Small intestine (tissue), 7 donors: ENCODE measurements around the gene IGF2R. TPM values are rescaled to one million over a fixed set of nuclear protein-coding genes. Genes with fewer than 3 reads are reported as not detected.
"Not testable (repeated sequence)": the region's sequence is repeated elsewhere in the genome, so short reads cannot be mapped to it uniquely, and the experiment has no call there.

Experiments used
- DNase-seq, 2 donors: peaks; one replicate each; pipeline versions ENCODE4 v3.0.0 to v3.0.0-alpha.2; 2013
- FAIRE-seq: peaks from 2 replicates; lab custom pipeline; 2012; peaks lifted over from hg19 to GRCh38; lab: Jason Lieb, UNC
- H3K27ac ChIP-seq, 3 donors: one replicate each; pipeline ENCODE4 v1.5.1; 2013; ENCODE audit warnings: low read length in 2 of 3, mild to moderate bottlenecking in 2 of 3, control low read depth in 1 of 3, inconsistent platforms in 1 of 3, low read depth in 1 of 3, moderate library complexity in 1 of 3
- H3K27me3 ChIP-seq, 3 donors: one replicate each; pipeline ENCODE4 v1.6.1; 2013; ENCODE audit warnings: low read length in 3 of 3, inconsistent platforms in 1 of 3; ENCODE audit not compliant: control insufficient read depth in 3 of 3, insufficient read depth in 3 of 3
- H3K36me3 ChIP-seq, 3 donors: one replicate each; pipeline ENCODE4 v1.6.1; 2013; ENCODE audit warnings: low read length in 3 of 3, inconsistent platforms in 1 of 3, low read depth in 1 of 3, mild to moderate bottlenecking in 1 of 3, moderate library complexity in 1 of 3; ENCODE audit not compliant: control insufficient read depth in 3 of 3, insufficient read depth in 2 of 3
- H3K4me1 ChIP-seq, 3 donors: one replicate each; pipeline ENCODE4 v1.6.1; 2013; ENCODE audit warnings: low read length in 2 of 3, inconsistent platforms in 1 of 3, low read depth in 1 of 3, mild to moderate bottlenecking in 1 of 3, moderate library complexity in 1 of 3; ENCODE audit not compliant: control insufficient read depth in 3 of 3, insufficient read depth in 2 of 3
- H3K4me3 ChIP-seq, 3 donors: one replicate each; pipeline ENCODE4 v1.5.1; 2013; ENCODE audit warnings: low read length in 3 of 3, control low read depth in 1 of 3, inconsistent platforms in 1 of 3, low read depth in 1 of 3, mild to moderate bottlenecking in 1 of 3, moderate library complexity in 1 of 3
- H3K9me3 ChIP-seq, 2 donors: one replicate each; pipeline ENCODE4 v1.6.1; 2013; ENCODE audit warnings: low read depth in 1 of 2, low read length in 1 of 2; ENCODE audit not compliant: control insufficient read depth in 2 of 2, insufficient read depth in 1 of 2
- WGBS, 3 donors: extraction: QIAGEN DNeasy Blood & Tissue Kit; methylation state at CpG; one replicate each; pipeline ENCODE4 v1.1.7; 2013; 5-methylcytosine and 5-hydroxymethylcytosine counted together
- polyA plus RNA-seq, 4 donors: library from polyadenylated mRNA; stranded (reverse) in 3 of 4; unstranded in 1 of 4; fragments of 200-250 nt in 3 of 4; fragments of 120-200 nt in 1 of 4; gene quantifications; one replicate each; pipeline versions ENCODE4 v1.2.1 to v1.2.3, GENCODE V29; 2013
- donor health status: healthy with polysubstance abuse.
- donor health status: control.
- donor health status: control.
- donor health status: Bipolar disorder and iron deficiency.
- donor health status: healthy.

IGF2R gene
- polyA plus RNA-seq, 4 donors: 4.9 to 111 (median 14.7) TPM

DNA sequence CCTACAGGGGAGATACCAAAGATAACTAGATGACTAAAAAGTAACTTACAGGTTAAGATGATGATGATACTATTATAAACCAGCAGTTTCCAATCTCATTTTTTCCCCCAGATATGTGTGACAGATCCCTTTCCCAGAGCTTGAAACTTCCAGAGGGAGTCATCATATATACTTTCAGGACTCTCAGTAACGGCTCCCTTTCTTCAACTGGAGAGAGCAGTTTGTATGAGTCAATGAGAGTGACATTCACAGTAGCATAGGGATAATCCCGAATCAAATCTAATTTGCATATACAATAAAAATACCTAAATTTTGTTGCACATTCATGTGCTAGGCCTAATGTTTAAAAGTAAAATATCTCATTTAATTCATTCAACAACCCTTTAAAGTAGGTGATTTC, 29.7 kb downstream of the IGF2R start:
- H3K4me3 ChIP-seq: no peak overlapping the region
- H3K27ac ChIP-seq: no peak overlapping the region
- no peaks in the 10 kb centered on the region for H3K9me3 ChIP-seq
- H3K27me3 ChIP-seq: no peaks in the 10 kb centered on the region
- FAIRE-seq: no peak
- H3K36me3 ChIP-seq: peaks cover 0 to 31% (median 0%) of the 10 kb centered on the region in 3 donors
- DNase-seq: no peak
- WGBS, 3 donors: 86 to 93% (median 90%) methylated on average over 2 of the region's 2 CpGs
- no peaks in the 10 kb centered on the region for H3K4me1 ChIP-seq

DNA sequence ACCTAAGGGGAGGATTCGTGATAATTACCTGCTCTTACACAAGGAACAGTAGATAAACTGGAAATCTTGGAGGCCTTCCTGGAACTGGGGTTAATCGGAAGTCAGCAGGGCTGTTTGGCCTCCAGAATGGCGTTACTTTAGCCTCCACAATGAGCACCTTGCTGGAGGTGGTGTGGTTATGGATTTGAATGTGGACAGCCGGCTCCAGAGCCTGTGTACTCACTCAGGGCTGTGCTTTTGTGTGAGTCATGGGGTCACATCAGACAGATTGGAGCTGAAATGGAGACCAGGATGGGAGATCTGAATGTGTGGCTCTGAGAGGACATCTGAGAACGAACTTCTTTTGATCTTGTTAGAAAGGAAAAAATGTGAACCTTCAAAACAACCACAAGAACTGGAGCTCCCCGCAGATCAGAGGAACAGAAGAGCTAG, 30.4 kb downstream of the IGF2R start:
- Histone ChIP-seq H3K27me3 (no peaks in the 10 kb centered on the region), H3K4me3 (no peak overlapping the region), H3K36me3 (peaks cover 0 to 34% (median 0%) of the 10 kb centered on the region in 3 donors), H3K27ac (no peak overlapping the region), H3K9me3 (peaks cover 0 to 2% of the 10 kb centered on the region in 2 donors), H3K4me1 (no peaks in the 10 kb centered on the region)
- 86 to 88% (median 88%) methylated on average over 6 of the region's 6 CpGs for WGBS, 3 donors
- FAIRE-seq (no peak), DNase-seq (no peak)

DNA sequence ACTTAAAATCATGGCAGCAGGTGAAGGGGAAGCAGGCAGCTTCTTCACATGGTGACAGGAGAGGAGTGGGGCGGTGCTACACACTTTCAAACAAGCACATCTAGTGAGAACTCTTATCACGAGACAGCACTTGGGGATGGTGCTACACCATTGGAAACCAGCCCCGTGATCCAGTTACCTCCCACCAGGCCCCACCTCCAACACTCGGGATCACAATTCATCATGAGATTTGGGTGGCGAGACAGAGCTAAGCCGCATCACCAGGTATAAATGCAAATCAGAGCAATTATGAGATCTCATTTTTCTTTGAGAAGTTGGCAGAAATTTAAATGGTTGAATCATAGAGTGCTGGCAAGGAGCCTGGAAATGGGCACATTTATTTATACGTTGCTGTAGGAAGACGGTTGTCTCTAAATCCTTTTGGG, 31.4 kb downstream of the IGF2R start:
- Histone ChIP-seq H3K27me3 (no peaks in the 10 kb centered on the region), H3K4me3 (no peak overlapping the region)
- WGBS, 3 donors: 87 to 98% (median 95%) methylated on average over 8 of the region's 8 CpGs

DNA sequence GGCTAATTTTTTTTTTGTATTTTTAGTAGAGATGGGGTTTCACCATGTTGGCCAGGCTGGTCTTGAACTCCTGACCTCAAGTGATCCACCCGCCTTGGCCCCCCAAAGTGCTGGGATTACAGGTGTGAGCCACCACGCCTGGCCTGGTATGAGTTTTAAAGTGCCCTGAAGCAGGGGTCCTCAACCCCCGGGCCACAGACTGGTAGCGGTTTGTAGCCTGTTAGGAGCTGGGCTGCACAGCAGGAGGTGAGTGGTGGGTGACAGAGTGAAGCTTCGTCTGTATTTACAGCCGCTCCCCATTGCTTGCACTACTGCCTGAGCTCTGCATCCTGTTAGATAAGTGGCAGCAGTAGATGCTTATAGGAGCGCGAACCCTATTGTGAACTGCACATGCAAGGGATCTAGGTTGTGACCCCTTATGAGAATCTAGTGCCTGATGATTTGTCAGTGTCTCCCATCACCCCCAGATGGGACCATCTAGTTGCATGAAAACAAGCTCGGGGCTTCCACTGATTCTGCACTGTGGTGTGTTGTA, 32.1 kb downstream of the IGF2R start:
- H3K4me1 ChIP-seq, H3K27ac ChIP-seq, FAIRE-seq, DNase-seq, H3K4me3 ChIP-seq, H3K27me3 ChIP-seq: not testable (repeated sequence)
- peaks cover 0 to 42% (median 0%) of the 10 kb centered on the region in 3 donors for H3K36me3 ChIP-seq
- H3K9me3 ChIP-seq: peaks cover 0 to 11% of the 10 kb centered on the region in 2 donors
- WGBS, 3 donors: 86 to 96% (median 89%) methylated on average over 9 of the region's 9 CpGs

More for the DNA sequence above, 31.4 kb downstream of the IGF2R start:
- H3K27ac ChIP-seq: no peak overlapping the region
- DNase-seq (no peak), FAIRE-seq (no peak)
- H3K4me1 ChIP-seq: no peaks in the 10 kb centered on the region
- H3K9me3 ChIP-seq: peaks cover 0 to 11% of the 10 kb centered on the region in 2 donors
- peaks cover 0 to 43% (median 0%) of the 10 kb centered on the region in 3 donors for H3K36me3 ChIP-seq

DNA sequence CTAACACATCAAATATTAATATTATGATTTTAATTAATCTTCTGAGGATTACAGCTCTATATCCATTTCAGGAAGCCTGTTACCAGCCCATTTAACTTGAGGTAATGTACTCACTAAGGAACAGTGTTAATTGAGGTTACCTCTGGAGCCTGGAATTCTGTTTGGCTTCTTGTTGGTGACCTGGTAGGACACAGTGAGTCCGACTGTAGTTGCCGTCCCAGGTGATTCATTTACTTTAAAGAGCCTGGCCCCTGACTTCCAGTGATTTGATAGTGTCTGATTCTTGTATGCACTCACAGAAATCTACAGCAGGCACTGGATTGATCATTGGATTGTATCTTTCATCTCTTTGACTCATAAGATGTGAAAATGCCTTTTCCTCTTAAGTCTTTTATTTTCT, 34.0 kb downstream of the IGF2R start:
- Histone ChIP-seq H3K4me1 (peaks cover 0 to 2% (median 2%) of the 10 kb centered on the region in 3 donors), H3K9me3 (peaks cover 0 to 14% of the 10 kb centered on the region in 2 donors), H3K4me3 (no peak overlapping the region), H3K27ac (no peak overlapping the region), H3K27me3 (no peaks in the 10 kb centered on the region), H3K36me3 (peaks cover 0 to 28% (median 0%) of the 10 kb centered on the region in 3 donors)
- FAIRE-seq: no peak
- WGBS, 3 donors: 61 to 87% (median 80%) methylated on average over 2 of the region's 2 CpGs
- DNase-seq: no peak

DNA sequence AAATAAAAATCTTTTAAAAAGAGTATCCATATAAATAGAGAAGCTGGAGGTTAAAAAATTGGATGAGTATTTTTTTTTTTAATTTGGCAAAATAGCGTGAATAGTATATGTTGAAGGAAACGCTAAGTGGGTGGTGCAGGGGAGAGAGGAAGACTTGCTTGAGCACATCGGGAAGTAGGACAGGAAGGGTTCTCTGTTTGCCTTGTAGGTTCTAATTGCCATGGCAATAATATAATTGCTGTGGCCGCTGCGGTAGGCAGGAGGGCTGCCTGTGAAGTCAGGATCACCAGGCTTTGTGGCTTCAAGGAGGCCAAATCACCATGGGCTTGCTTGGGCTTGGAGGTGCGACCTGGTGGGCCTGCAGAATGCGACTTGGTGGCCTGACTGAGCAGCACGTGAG, 35.1 kb downstream of the IGF2R start:
- 89 to 96% (median 94%) methylated on average over 8 of the region's 8 CpGs for WGBS, 3 donors
- no peak for FAIRE-seq

DNA sequence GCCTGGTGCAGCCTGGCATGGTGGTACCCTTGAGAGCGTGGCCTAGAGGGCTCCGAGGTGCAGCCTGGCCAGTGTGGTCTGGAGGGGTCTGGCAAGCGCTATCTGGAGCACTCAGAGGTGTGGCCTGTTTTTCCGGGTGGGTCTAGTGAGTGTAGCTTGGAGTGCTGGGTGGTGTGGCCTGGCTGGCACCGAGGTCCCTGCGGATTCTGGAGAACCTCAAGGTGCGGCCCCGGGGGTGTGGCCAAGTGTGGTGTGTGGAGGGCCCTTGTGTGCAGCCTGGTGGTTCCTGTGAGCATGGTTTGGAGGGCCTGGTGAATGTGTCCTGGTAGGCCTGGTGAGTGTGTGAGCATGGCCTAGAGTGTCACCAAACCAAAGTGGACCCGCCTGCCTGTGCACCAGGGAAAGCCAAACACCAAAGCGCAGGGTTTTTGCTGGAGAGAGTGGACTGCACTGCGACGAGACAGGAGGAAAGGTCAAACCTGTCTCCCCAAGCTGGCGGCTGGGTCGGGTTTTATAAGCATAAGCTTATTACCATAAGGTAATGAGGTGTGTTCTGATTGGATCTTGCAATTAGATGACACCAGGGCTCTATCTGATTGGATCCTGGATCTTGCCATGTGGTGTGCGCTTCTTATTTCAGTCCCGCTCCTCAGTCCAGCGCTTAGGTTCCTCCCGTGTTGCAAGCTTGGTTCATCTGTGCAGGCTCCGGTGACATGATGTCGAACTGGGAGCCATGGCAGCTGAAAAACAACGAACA, 35.7 kb downstream of the IGF2R start:
- no peak overlapping the region for H3K27ac ChIP-seq
- FAIRE-seq: no peak
- H3K27me3 ChIP-seq: no peaks in the 10 kb centered on the region
- peaks cover 0 to 5% (median 2%) of the 10 kb centered on the region in 3 donors for H3K4me1 ChIP-seq
- H3K36me3 ChIP-seq: peaks cover 0 to 26% (median 0%) of the 10 kb centered on the region in 3 donors
- no peak overlapping the region for H3K4me3 ChIP-seq
- peaks cover 0 to 14% of the 10 kb centered on the region in 2 donors for H3K9me3 ChIP-seq
- no peak for DNase-seq
- 96 to 97% (median 96%) methylated on average over 21 of the region's 21 CpGs for whole genome bisulfite sequencing, 3 donors

More for the DNA sequence above, 35.1 kb downstream of the IGF2R start:
- DNase-seq: no peak
- H3K36me3 ChIP-seq: peaks cover 0 to 29% (median 0%) of the 10 kb centered on the region in 3 donors
- no peak overlapping the region for H3K27ac ChIP-seq
- peaks cover 0 to 5% (median 2%) of the 10 kb centered on the region in 3 donors for H3K4me1 ChIP-seq
- H3K4me3 ChIP-seq: no peak overlapping the region
- no peaks in the 10 kb centered on the region for H3K27me3 ChIP-seq
- peaks cover 0 to 14% of the 10 kb centered on the region in 2 donors for H3K9me3 ChIP-seq

DNA sequence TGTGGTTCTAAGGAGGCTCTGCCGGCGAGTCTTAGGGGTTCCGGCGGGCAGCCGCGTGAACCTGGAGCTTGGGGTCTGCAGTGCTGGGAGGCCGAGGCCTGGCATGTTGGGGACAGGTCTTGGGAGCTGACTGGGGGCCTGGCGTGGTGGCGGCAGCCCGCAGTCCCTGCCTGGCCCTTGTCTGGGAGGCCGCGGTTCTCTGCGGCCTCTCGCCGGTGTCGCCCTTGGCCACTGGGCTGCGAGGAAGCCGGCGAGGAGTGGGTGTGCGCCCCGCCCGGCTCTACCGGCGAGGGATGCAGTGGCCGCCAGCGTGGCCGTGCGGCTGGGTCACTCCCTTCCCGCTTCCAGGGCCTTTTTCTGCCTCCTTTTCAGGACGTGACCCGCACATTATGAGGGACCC, 36.3 kb downstream of the IGF2R start:
- 90 to 97% (median 95%) methylated on average over 31 of the region's 31 CpGs for WGBS, 3 donors
- H3K9me3 ChIP-seq: peaks cover 0 to 14% of the 10 kb centered on the region in 2 donors
- H3K27me3 ChIP-seq: no peaks in the 10 kb centered on the region
- peaks cover 0 to 27% (median 2%) of the 10 kb centered on the region in 3 donors for H3K36me3 ChIP-seq
- FAIRE-seq: no peak
- DNase-seq: no peak
- no peak overlapping the region for H3K4me3 ChIP-seq
- H3K4me1 ChIP-seq: peaks cover 0 to 5% (median 2%) of the 10 kb centered on the region in 3 donors
- H3K27ac ChIP-seq: no peak overlapping the region
